NCI-H524 (cell line): Measurements from ENCODE around the gene CES4A.
"Not testable (repeated sequence)": the region's sequence is repeated elsewhere in the genome, so short reads cannot be mapped to it uniquely, and the experiment has no call there.

Experiments used
- DNase-seq, 2 experiments: peaks; one replicate each; lab custom pipeline; 2025; lab: John Stamatoyannopoulos, UW

Gene CES4A

GRCh38 chr16:66956154-66956457 is 32.3 kb upstream of the CES4A start:
- DNase-seq: not testable (repeated sequence)

- DNase-seq: no peak
Measured at GRCh38 chr16:66958857-66959703, 29.3 kb upstream of the CES4A start.

- peak; percentile 66 to 80 for DNase-seq
Measured at GRCh38 chr16:66959704-66960161, 28.7 kb upstream of the CES4A start.

- no peak for DNase-seq
Measured at GRCh38 chr16:66960270-66960669, 28.1 kb upstream of the CES4A start.

- DNase-seq: peak; percentile 64 to 87
Measured at GRCh38 chr16:66961065-66961744, 27.2 kb upstream of the CES4A start, which contains the start of gene CES3. Gene CES3, plus strand, starts transcription at chr16:66961266. Its CDS starts 42 bp downstream, at chr16:66961308.

- DNase-seq: no peak
Measured at GRCh38 chr16:66961914-66962313, 26.5 kb upstream of the CES4A start.

GRCh38 chr16:66964049-66964448 is 24.3 kb upstream of the CES4A start:
- no peak for DNase-seq

- no peak for DNase-seq
Measured at GRCh38 chr16:66968847-66969246, 19.5 kb upstream of the CES4A start.

GRCh38 chr16:66970775-66971720 is 17.3 kb upstream of the CES4A start:
- DNase-seq: no peak

- no peak for DNase-seq
Measured at GRCh38 chr16:66972983-66973382, 15.4 kb upstream of the CES4A start.

GRCh38 chr16:66973716-66974115 is 14.7 kb upstream of the CES4A start:
- no peak for DNase-seq

- peak in 1 of 2 experiments; percentile 12 for DNase-seq
Measured at GRCh38 chr16:66974156-66974931, 14.0 kb upstream of the CES4A start.

- peak in 1 of 2 experiments; percentile 30 for DNase-seq
Measured at GRCh38 chr16:66974932-66975246, 13.5 kb upstream of the CES4A start.

GRCh38 chr16:66975302-66975893 is 13.0 kb upstream of the CES4A start:
- no peak for DNase-seq

GRCh38 chr16:66976746-66977145 is 11.6 kb upstream of the CES4A start:
- no peak for DNase-seq

GRCh38 chr16:66977341-66978113 is 10.9 kb upstream of the CES4A start:
- DNase-seq: peak; percentile 76 to 90

- DNase-seq: no peak
Measured at GRCh38 chr16:66979011-66979717, 9.2 kb upstream of the CES4A start.

GRCh38 chr16:66983033-66983432 is 5.4 kb upstream of the CES4A start:
- DNase-seq: no peak

GRCh38 chr16:66984892-66985311 is 3.5 kb upstream of the CES4A start:
- DNase-seq: no peak

GRCh38 chr16:66986559-66986958 is 1.8 kb upstream of the CES4A start:
- DNase-seq: no peak
